ENCODE measurements around the gene GTPBP2.
A peak's percentile ranks its signal among the peaks of the same experiment; 100 is the strongest.
"Not testable (repeated sequence)": the region's sequence is repeated elsewhere in the genome, so short reads cannot be mapped to it uniquely, and the experiment has no call there.

GTPBP2 gene

GRCh38 chr6:43662948-43663347 lies 33.9 kb upstream of the GTPBP2 start:
- not testable (repeated sequence) for H3K18ac ChIP-seq (ENCODE audit: low read length); H3K14ac ChIP-seq (ENCODE audit: low read length); H4K12ac ChIP-seq (ENCODE audit: low read depth, low read length); H4K8ac ChIP-seq (ENCODE audit: low read depth, low read length); H3K4me1 ChIP-seq (ENCODE audit: control insufficient read depth in 1 of 2, insufficient read depth in 2 of 2, low read length in 2 of 2); H2BK12ac ChIP-seq (ENCODE audit: low read length); H3K4me2 ChIP-seq (ENCODE audit: low read length); H2BK120ac ChIP-seq (ENCODE audit: insufficient read depth, low read length, poor library complexity); DNase-seq; H3K23ac ChIP-seq (ENCODE audit: low read length); H3K27ac ChIP-seq (ENCODE audit: low read depth, low read length); H3K4me3 ChIP-seq (ENCODE audit: low read depth, low read length); H2BK5ac ChIP-seq (ENCODE audit: low read depth, low read length, poor library complexity); H2AFZ ChIP-seq (ENCODE audit: insufficient read depth, low read length, poor library complexity); H4K91ac ChIP-seq (ENCODE audit: low read depth, low read length); H3K79me1 ChIP-seq (ENCODE audit: low read length); H3K79me2 ChIP-seq (ENCODE audit: control insufficient read depth, insufficient read depth, low read length, poor library complexity); H3K9me3 ChIP-seq (ENCODE audit: insufficient read depth, low read depth, low read length); H3K4ac ChIP-seq (ENCODE audit: low read depth, low read length); H3K36me3 ChIP-seq (ENCODE audit: control insufficient read depth in 1 of 2, insufficient read depth in 2 of 2, low read length in 2 of 2); H3K9ac ChIP-seq (ENCODE audit: low read length); H3K27me3 ChIP-seq (ENCODE audit: insufficient read depth, low read length); H2AK5ac ChIP-seq (ENCODE audit: low read length)
- WGBS (ENCODE audit: extremely low coverage, insufficient coverage, insufficient read length) = no CpG with 5 or more reads among the region's 5 CpGs

GRCh38 chr6:43658161-43658560 lies 29.1 kb upstream of the GTPBP2 start:
- H3K27ac ChIP-seq (ENCODE audit: low read depth, low read length) = no peak overlapping the region
- H3K4me3 ChIP-seq (ENCODE audit: low read depth, low read length) = no peak overlapping the region
- no CpG with 5 or more reads among the region's 9 CpGs for whole genome bisulfite sequencing (ENCODE audit: extremely low coverage, insufficient coverage, insufficient read length)
- H2BK120ac ChIP-seq (ENCODE audit: insufficient read depth, low read length, poor library complexity) = no peak overlapping the region
- H3K79me1 ChIP-seq (ENCODE audit: low read length) = no peaks in the 10 kb centered on the region
- no peaks in the 10 kb centered on the region for H3K27me3 ChIP-seq (ENCODE audit: insufficient read depth, low read length)
- no peaks in the 10 kb centered on the region for H3K4me1 ChIP-seq (ENCODE audit: control insufficient read depth in 1 of 2, insufficient read depth in 2 of 2, low read length in 2 of 2)
- H3K18ac ChIP-seq (ENCODE audit: low read length) = no peak overlapping the region
- no peak overlapping the region for H2BK5ac ChIP-seq (ENCODE audit: low read depth, low read length, poor library complexity)
- no peaks in the 10 kb centered on the region for H3K79me2 ChIP-seq (ENCODE audit: control insufficient read depth, insufficient read depth, low read length, poor library complexity)
- peak; percentile 16 to 84 for DNase-seq
- H4K12ac ChIP-seq (ENCODE audit: low read depth, low read length) = no peak overlapping the region
- H3K4ac ChIP-seq (ENCODE audit: low read depth, low read length) = no peak overlapping the region
- H3K36me3 ChIP-seq (ENCODE audit: control insufficient read depth in 1 of 2, insufficient read depth in 2 of 2, low read length in 2 of 2) = no peaks in the 10 kb centered on the region
- H3K14ac ChIP-seq (ENCODE audit: low read length) = no peak overlapping the region
- no peak overlapping the region for H4K91ac ChIP-seq (ENCODE audit: low read depth, low read length)
- H3K4me2 ChIP-seq (ENCODE audit: low read length) = no peak overlapping the region
- H2BK12ac ChIP-seq (ENCODE audit: low read length) = no peak overlapping the region
- H2AK5ac ChIP-seq (ENCODE audit: low read length) = no peak overlapping the region
- H3K9ac ChIP-seq (ENCODE audit: low read length) = no peak overlapping the region
- H4K8ac ChIP-seq (ENCODE audit: low read depth, low read length) = no peak overlapping the region
- H2AFZ ChIP-seq (ENCODE audit: insufficient read depth, low read length, poor library complexity) = no peak overlapping the region
- H3K23ac ChIP-seq (ENCODE audit: low read length) = no peak overlapping the region
- no peaks in the 10 kb centered on the region for H3K9me3 ChIP-seq (ENCODE audit: insufficient read depth, low read depth, low read length)

- H3K23ac ChIP-seq (ENCODE audit: low read length) = no peak overlapping the region
- H3K4me2 ChIP-seq (ENCODE audit: low read length) = no peak overlapping the region
- H4K12ac ChIP-seq (ENCODE audit: low read depth, low read length) = no peak overlapping the region
- H3K9ac ChIP-seq (ENCODE audit: low read length) = no peak overlapping the region
- H3K27me3 ChIP-seq (ENCODE audit: insufficient read depth, low read length) = no peaks in the 10 kb centered on the region
- no peaks in the 10 kb centered on the region for H3K4me1 ChIP-seq (ENCODE audit: control insufficient read depth in 1 of 2, insufficient read depth in 2 of 2, low read length in 2 of 2)
- H3K36me3 ChIP-seq (ENCODE audit: control insufficient read depth in 1 of 2, insufficient read depth in 2 of 2, low read length in 2 of 2) = no peaks in the 10 kb centered on the region
- no peak overlapping the region for H4K8ac ChIP-seq (ENCODE audit: low read depth, low read length)
- H3K4me3 ChIP-seq (ENCODE audit: low read depth, low read length) = no peak overlapping the region
- no peak overlapping the region for H2BK12ac ChIP-seq (ENCODE audit: low read length)
- no peak overlapping the region for H3K14ac ChIP-seq (ENCODE audit: low read length)
- WGBS (ENCODE audit: extremely low coverage, insufficient coverage, insufficient read length) = no CpG with 5 or more reads among the region's 3 CpGs
- no peak overlapping the region for H2AFZ ChIP-seq (ENCODE audit: insufficient read depth, low read length, poor library complexity)
- no peak overlapping the region for H2AK5ac ChIP-seq (ENCODE audit: low read length)
- H4K91ac ChIP-seq (ENCODE audit: low read depth, low read length) = no peak overlapping the region
- H2BK120ac ChIP-seq (ENCODE audit: insufficient read depth, low read length, poor library complexity) = no peak overlapping the region
- no peak overlapping the region for H3K27ac ChIP-seq (ENCODE audit: low read depth, low read length)
- no peak overlapping the region for H2BK5ac ChIP-seq (ENCODE audit: low read depth, low read length, poor library complexity)
- no peaks in the 10 kb centered on the region for H3K79me2 ChIP-seq (ENCODE audit: control insufficient read depth, insufficient read depth, low read length, poor library complexity)
- H3K4ac ChIP-seq (ENCODE audit: low read depth, low read length) = no peak overlapping the region
- H3K9me3 ChIP-seq (ENCODE audit: insufficient read depth, low read depth, low read length) = no peaks in the 10 kb centered on the region
- no peak for DNase-seq
- H3K79me1 ChIP-seq (ENCODE audit: low read length) = no peaks in the 10 kb centered on the region
- no peak overlapping the region for H3K18ac ChIP-seq (ENCODE audit: low read length)
Measured at GRCh38 chr6:43657221-43657802, 28.2 kb upstream of the GTPBP2 start.

- H3K9ac ChIP-seq (ENCODE audit: low read length); H3K4me3 ChIP-seq (ENCODE audit: low read depth, low read length); H4K12ac ChIP-seq (ENCODE audit: low read depth, low read length); H3K79me2 ChIP-seq (ENCODE audit: control insufficient read depth, insufficient read depth, low read length, poor library complexity); H2AFZ ChIP-seq (ENCODE audit: insufficient read depth, low read length, poor library complexity); H2BK120ac ChIP-seq (ENCODE audit: insufficient read depth, low read length, poor library complexity); H3K4me1 ChIP-seq (ENCODE audit: control insufficient read depth in 1 of 2, insufficient read depth in 2 of 2, low read length in 2 of 2); H3K27me3 ChIP-seq (ENCODE audit: insufficient read depth, low read length); H3K4me2 ChIP-seq (ENCODE audit: low read length); H3K27ac ChIP-seq (ENCODE audit: low read depth, low read length); DNase-seq; H3K36me3 ChIP-seq (ENCODE audit: control insufficient read depth in 1 of 2, insufficient read depth in 2 of 2, low read length in 2 of 2); H3K4ac ChIP-seq (ENCODE audit: low read depth, low read length); H4K8ac ChIP-seq (ENCODE audit: low read depth, low read length); H2BK5ac ChIP-seq (ENCODE audit: low read depth, low read length, poor library complexity); H3K18ac ChIP-seq (ENCODE audit: low read length); H2BK12ac ChIP-seq (ENCODE audit: low read length); H3K23ac ChIP-seq (ENCODE audit: low read length); H3K79me1 ChIP-seq (ENCODE audit: low read length); H2AK5ac ChIP-seq (ENCODE audit: low read length); H3K9me3 ChIP-seq (ENCODE audit: insufficient read depth, low read depth, low read length); H4K91ac ChIP-seq (ENCODE audit: low read depth, low read length); H3K14ac ChIP-seq (ENCODE audit: low read length): not testable (repeated sequence)
- WGBS (ENCODE audit: extremely low coverage, insufficient coverage, insufficient read length) = no CpG with 5 or more reads among the region's 2 CpGs
Measured at GRCh38 chr6:43652822-43653221, 23.8 kb upstream of the GTPBP2 start.

Measured in trophoblast cell (in vitro differentiated cells and primary cell).